Activated T-cell treated with anti-CD3 and anti-CD28 coated beads, Interleukin-2, amount 50 U/mL, for 1 hour (primary cell): Measurements from ENCODE around the gene OR5T3.
"Not testable (repeated sequence)": the region's sequence is repeated elsewhere in the genome, so short reads cannot be mapped to it uniquely, and the experiment has no call there.

Source experiments
- DNase-seq: peaks from one replicate; pipeline ENCODE4 v3.0.0-alpha.2; 2020

OR5T3 gene

GRCh38 chr11:56251954-56252353 lies at the start of gene OR5T3:
OR5T3 (plus strand) TSS chr11:56252254; CDS start chr11:56252254, 0 bp downstream.
- DNase-seq, result no peak

GRCh38 chr11:56207790-56208189 lies 44.3 kb upstream of the OR5T3 start:
- DNase-seq, result no peak

GRCh38 chr11:56214537-56214936 lies 37.5 kb upstream of the OR5T3 start:
- DNase-seq, result no peak

- not testable (repeated sequence) for DNase-seq
These were observed 32.3 kb upstream of the OR5T3 start for GRCh38 chr11:56219735-56220134.

- DNase-seq, result no peak
These were observed 17.9 kb upstream of the OR5T3 start, which contains the start of gene OR5T2 for GRCh38 chr11:56234155-56234554. OR5T2 (minus strand) TSS chr11:56234255; CDS start chr11:56233062, 1,193 bp downstream.

- no peak for DNase-seq
These were observed 19.0 kb downstream of the OR5T3 start for GRCh38 chr11:56271092-56271491.

- no peak for DNase-seq
These were observed 21.8 kb downstream of the OR5T3 start, which contains the start of gene OR5T1 for GRCh38 chr11:56273854-56274253. OR5T1 (plus strand) TSS chr11:56274154; CDS start chr11:56275639, 1,485 bp downstream.

GRCh38 chr11:56292154-56292553 lies 40.1 kb downstream of the OR5T3 start, which contains the start of gene OR8H1:
OR8H1 (minus strand) TSS chr11:56292254; CDS start chr11:56291062, 1,192 bp downstream.
- DNase-seq, result no peak

- DNase-seq, result no peak
These were observed 44.8 kb downstream of the OR5T3 start for GRCh38 chr11:56296898-56297297.
